Measurements from ENCODE around the gene LRRC45. TPM values are rescaled to one million over a fixed set of nuclear protein-coding genes. Genes with fewer than 3 reads are reported as not detected.

The LRRC45 gene
- total RNA-seq (10 to 100 TPM in 6 of 9 donors, 1 to 10 TPM in 3; 3.0 to 24.2 (median 11.0) TPM), polyA plus RNA-seq (10 to 100 TPM in 2 of 3 donors, 1 to 10 TPM in 1; 1.2 to 24.5 (median 15.4) TPM)
- long read RNA-seq, donor 1, partial matches to known transcripts: 0 of 1 reads
- long read RNA-seq, donor 1, other reads (novel, unspliced or antisense): 0 of 1 reads
- long read RNA-seq, donor 2: 0 reads
- long read RNA-seq, donor 3: 0 reads
- long read RNA-seq, donor 4: 0 reads
- long read RNA-seq, donor 5, transcript LRRC45-201 (17 exons, 2,701 nt): major isoform, 54 of 75 reads
- long read RNA-seq, donor 5, partial matches to known transcripts: 1 of 75 reads
- long read RNA-seq, donor 5, other reads (novel, unspliced or antisense): 20 of 75 reads
- long read RNA-seq, donor 6, partial matches to known transcripts: 1 of 1 reads
- long read RNA-seq, donor 6, other reads (novel, unspliced or antisense): 0 of 1 reads
- long read RNA-seq, donor 7: 0 reads
- long read RNA-seq, donor 8, partial matches to known transcripts: 0 of 2 reads
- long read RNA-seq, donor 8, other reads (novel, unspliced or antisense): 0 of 2 reads
- long read RNA-seq, donor 9, partial matches to known transcripts: 0 of 2 reads
- long read RNA-seq, donor 9, other reads (novel, unspliced or antisense): 0 of 2 reads
- long read RNA-seq, donor 10: 0 reads

GRCh38 chr17:82022981-82023446 is at the start of gene LRRC45:
Gene LRRC45 (plus strand): TSS chr17:82023305. CDS start chr17:82023644, 339 bp downstream.
- Histone ChIP-seq H3K36me3 (replicated peaks in 1 of 2) (no peaks in the 10 kb centered on the region), H3K4me1 (replicated peaks in 1 of 2) (peaks cover 21 to 27% of the 10 kb centered on the region in 2 donors), H3K4me3 (peak within 1 kb of the TSS; percentile 37 to 81 (median 46)), H3K9me3 (replicated peaks in 1 of 3) (no peaks in the 10 kb centered on the region), H3K27ac (peak within 1 kb of the TSS in 2 of 5 donors; percentile 34 to 86), H3K27me3 (no peaks in the 10 kb centered on the region)
- peak; percentile 100 for DNase-seq
- intact Hi-C loops (cut with DNase I): loop anchor here in 1 of 2 donors (10.0 kb wide), 1 partner anchor 272 kb away; no protein-coding TSS in a partner anchor
- TF ChIP-seq, protein P1, sequence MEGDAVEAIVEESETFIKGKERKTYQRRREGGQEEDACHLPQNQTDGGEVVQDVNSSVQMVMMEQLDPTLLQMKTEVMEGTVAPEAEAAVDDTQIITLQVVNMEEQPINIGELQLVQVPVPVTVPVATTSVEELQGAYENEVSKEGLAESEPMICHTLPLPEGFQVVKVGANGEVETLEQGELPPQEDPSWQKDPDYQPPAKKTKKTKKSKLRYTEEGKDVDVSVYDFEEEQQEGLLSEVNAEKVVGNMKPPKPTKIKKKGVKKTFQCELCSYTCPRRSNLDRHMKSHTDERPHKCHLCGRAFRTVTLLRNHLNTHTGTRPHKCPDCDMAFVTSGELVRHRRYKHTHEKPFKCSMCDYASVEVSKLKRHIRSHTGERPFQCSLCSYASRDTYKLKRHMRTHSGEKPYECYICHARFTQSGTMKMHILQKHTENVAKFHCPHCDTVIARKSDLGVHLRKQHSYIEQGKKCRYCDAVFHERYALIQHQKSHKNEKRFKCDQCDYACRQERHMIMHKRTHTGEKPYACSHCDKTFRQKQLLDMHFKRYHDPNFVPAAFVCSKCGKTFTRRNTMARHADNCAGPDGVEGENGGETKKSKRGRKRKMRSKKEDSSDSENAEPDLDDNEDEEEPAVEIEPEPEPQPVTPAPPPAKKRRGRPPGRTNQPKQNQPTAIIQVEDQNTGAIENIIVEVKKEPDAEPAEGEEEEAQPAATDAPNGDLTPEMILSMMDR (IDR thresholded peaks at IDR 0.05): no peak
- no peak for TF ChIP-seq POLR2A (IDR thresholded peaks at IDR 0.05)
- 0 to 1% (median 1%) methylated on average over 17 to 42 of the region's 42 CpGs for WGBS, 4 donors

DNA sequence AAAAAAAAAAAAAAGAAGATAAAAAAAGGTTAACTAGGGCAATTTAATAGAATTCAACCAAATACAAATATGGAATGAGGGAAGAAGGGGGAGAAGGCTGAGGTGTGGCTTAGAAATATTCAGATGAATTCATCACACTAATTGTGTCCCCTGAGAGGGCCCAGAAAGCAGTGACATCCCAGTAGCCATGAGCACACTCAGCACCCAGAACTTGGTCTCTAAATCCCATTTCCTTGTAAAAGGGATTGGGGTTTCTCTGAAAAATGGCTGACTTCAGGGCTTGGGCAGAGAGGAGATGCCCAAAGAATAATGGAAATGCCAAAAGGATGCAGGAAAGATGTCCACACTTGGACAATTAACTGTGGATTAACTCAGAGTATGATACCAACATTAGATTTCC is 49.7 kb upstream of the LRRC45 start:
- H3K27ac ChIP-seq: no peak overlapping the region
- DNase-seq: no peak
- H3K36me3 ChIP-seq (replicated peaks in 1 of 2): no peaks in the 10 kb centered on the region
- H3K27me3 ChIP-seq: no peaks in the 10 kb centered on the region
- no peaks in the 10 kb centered on the region for H3K9me3 ChIP-seq (replicated peaks in 1 of 3)
- TF ChIP-seq POLR2A (IDR thresholded peaks at IDR 0.05): no peak
- TF ChIP-seq, protein P1 (IDR thresholded peaks at IDR 0.05): no peak
- intact Hi-C loops (cut with DNase I): no loop called here
- peaks cover 5 to 11% of the 10 kb centered on the region in 2 donors for H3K4me1 ChIP-seq (replicated peaks in 1 of 2)
- no peak overlapping the region for H3K4me3 ChIP-seq

DNA sequence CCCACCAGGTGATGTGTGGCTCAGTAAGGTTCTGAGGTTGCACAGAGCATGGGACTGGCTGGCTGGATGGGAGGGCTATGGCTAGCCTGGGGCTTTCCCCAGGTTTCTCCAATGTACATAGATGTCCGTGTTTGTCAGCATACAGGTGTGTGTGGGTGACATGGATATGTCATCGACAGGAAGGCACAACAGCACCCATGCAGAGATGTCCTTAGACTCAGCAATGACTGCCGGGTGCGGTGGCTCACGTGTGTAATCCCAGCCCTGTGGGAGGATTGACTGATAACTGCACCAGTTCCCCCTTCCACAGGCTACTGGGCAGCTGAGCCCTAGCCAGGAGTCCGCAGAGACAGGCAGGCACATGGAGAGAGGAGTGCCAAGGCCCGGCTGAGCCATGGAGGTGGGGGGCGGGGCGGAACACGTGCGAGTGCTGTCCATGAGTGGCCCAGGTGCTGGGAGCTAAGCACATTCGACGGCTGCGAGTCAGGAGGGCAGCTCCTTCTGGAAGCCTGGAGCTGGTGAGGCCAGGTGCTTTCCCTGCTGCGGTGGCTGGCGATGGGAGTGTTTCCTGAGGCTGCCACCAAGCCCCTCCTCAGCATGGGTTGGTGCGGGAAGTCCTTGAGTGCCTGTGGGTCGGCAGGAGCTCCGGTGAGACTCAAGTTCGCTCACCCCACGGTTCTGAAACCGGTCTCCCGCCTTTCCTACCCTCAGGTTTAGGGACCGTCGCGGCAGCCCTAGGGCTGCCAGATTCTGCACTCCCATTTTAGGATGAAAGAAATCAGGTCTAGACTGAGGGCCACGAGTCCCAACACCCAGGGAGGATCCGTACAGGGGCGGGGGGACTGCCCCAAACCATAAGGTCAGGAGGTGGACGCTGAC is 46.5 kb upstream of the LRRC45 start:
- WGBS, 4 donors: 21 to 30% (median 27%) methylated on average over 6 to 30 of the region's 30 CpGs
- Histone ChIP-seq H3K27me3 (no peaks in the 10 kb centered on the region), H3K4me3 (peak overlapping the region in 2 of 4 donors; percentile 84 to 99), H3K9me3 (replicated peaks in 1 of 3) (no peaks in the 10 kb centered on the region), H3K4me1 (replicated peaks in 1 of 2) (peaks cover 5 to 17% of the 10 kb centered on the region in 2 donors), H3K27ac (peak overlapping the region; percentile 31 to 97 (median 86)), H3K36me3 (replicated peaks in 1 of 2) (no peaks in the 10 kb centered on the region)
- DNase-seq: peak; percentile 57 to 79 (median 66)
- intact Hi-C loops (cut with DNase I): no loop called here
- TF ChIP-seq, protein P1 (IDR thresholded peaks at IDR 0.05): no peak
- no peak for TF ChIP-seq POLR2A (IDR thresholded peaks at IDR 0.05)

All from adrenal gland (tissue), 19 donors.